Esophagus muscularis mucosa (tissue), 3 donors: Measurements from ENCODE around the gene SPATA2L.

Experiments used
- CTCF ChIP-seq, 3 experiments: fragments of 200-600 bp in 2 of 3; fragments of 450-650 bp in 1 of 3; sonication (generic) in 2 of 3; IDR thresholded peaks; one replicate each; pipeline ENCODE4 v1.5.1; 2017 to 2019; ENCODE audit warnings: antibody characterized with exemption in 3 of 3, mild to moderate bottlenecking in 2 of 3, moderate library complexity in 1 of 3
- EP300 ChIP-seq: sonication (generic); formaldehyde crosslinking; IDR thresholded peaks from one replicate; pipeline ENCODE4 v1.6.1; 2017; ENCODE audit warnings: antibody characterized with exemption

GRCh38 chr16:89727406-89728120 is 26.1 kb upstream of the SPATA2L start:
- TF ChIP-seq CTCF (IDR thresholded peaks at IDR 0.05) (no peak), EP300 (no peak)
